ENCODE measurements around the gene PLCB1.
A peak's percentile ranks its signal among the peaks of the same experiment; 100 is the strongest.

The PLCB1 gene

GRCh38 chr20:8525017-8525343 is 392.9 kb downstream of the PLCB1 start:
- H3K4me3 ChIP-seq (ENCODE audit: low read depth, low read length), result no peak overlapping the region
- DNase-seq (ENCODE audit: low read depth), result no peak
- in situ Hi-C loops (cut with HindIII; ENCODE audit: low sequenced_read_pairs), result no loop called here
- TF ChIP-seq CTCF (IDR thresholded peaks at IDR 0.05; ENCODE audit: low read depth, low read length, missing control alignments), result no peak

- in situ Hi-C loops (cut with HindIII; ENCODE audit: low sequenced_read_pairs), result no loop called here
Observed at GRCh38 chr20:8526610-8527009, 394.5 kb downstream of the PLCB1 start.

GRCh38 chr20:8527998-8528723 is 396.1 kb downstream of the PLCB1 start:
- DNase-seq (ENCODE audit: low read depth), result peak; percentile 57
- no peak for TF ChIP-seq CTCF (IDR thresholded peaks at IDR 0.05; ENCODE audit: low read depth, low read length, missing control alignments)
- no peak overlapping the region for H3K4me3 ChIP-seq (ENCODE audit: low read depth, low read length)
- in situ Hi-C loops (cut with HindIII; ENCODE audit: low sequenced_read_pairs), result no loop called here

More at GRCh38 chr20:8526610-8527009, 394.5 kb downstream of the PLCB1 start:
- no peak overlapping the region for H3K4me3 ChIP-seq (ENCODE audit: low read depth, low read length)
- TF ChIP-seq CTCF (IDR thresholded peaks at IDR 0.05; ENCODE audit: low read depth, low read length, missing control alignments), result no peak
- DNase-seq (ENCODE audit: low read depth), result no peak

GRCh38 chr20:8530022-8530421 is 398.0 kb downstream of the PLCB1 start:
- TF ChIP-seq CTCF (IDR thresholded peaks at IDR 0.05; ENCODE audit: low read depth, low read length, missing control alignments), result no peak
- DNase-seq (ENCODE audit: low read depth), result no peak
- H3K4me3 ChIP-seq (ENCODE audit: low read depth, low read length), result no peak overlapping the region
- in situ Hi-C loops (cut with HindIII; ENCODE audit: low sequenced_read_pairs), result loop anchor here (5.0 kb wide), 1 partner anchor 53 kb away; no protein-coding TSS in a partner anchor

GRCh38 chr20:8532169-8532568 is 400.1 kb downstream of the PLCB1 start:
- in situ Hi-C loops (cut with HindIII; ENCODE audit: low sequenced_read_pairs), result loop anchor here (5.0 kb wide), 1 partner anchor 55 kb away; no protein-coding TSS in a partner anchor
- no peak for TF ChIP-seq CTCF (IDR thresholded peaks at IDR 0.05; ENCODE audit: low read depth, low read length, missing control alignments)
- no peak overlapping the region for H3K4me3 ChIP-seq (ENCODE audit: low read depth, low read length)

GRCh38 chr20:8534368-8535160 is 402.5 kb downstream of the PLCB1 start:
- in situ Hi-C loops (cut with HindIII; ENCODE audit: low sequenced_read_pairs), result loop anchor here (5.0 kb wide), 1 partner anchor 57 kb away; no protein-coding TSS in a partner anchor
- no peak overlapping the region for H3K4me3 ChIP-seq (ENCODE audit: low read depth, low read length)
- TF ChIP-seq CTCF (IDR thresholded peaks at IDR 0.05; ENCODE audit: low read depth, low read length, missing control alignments), result no peak
- DNase-seq (ENCODE audit: low read depth), result no peak

More at GRCh38 chr20:8532169-8532568, 400.1 kb downstream of the PLCB1 start:
- no peak for DNase-seq (ENCODE audit: low read depth)
